HG02970 (cell line): ENCODE measurements around the gene SAMM50.
"Not testable (repeated sequence)": the region's sequence is repeated elsewhere in the genome, so short reads cannot be mapped to it uniquely, and the experiment has no call there.

ENCODE experiments used
- ATAC-seq: cut with Tn5 transposase; IDR thresholded peaks from one replicate; pipeline ENCODE4 v1.9.1; 2021; ENCODE audit warnings: mild to moderate bottlenecking, moderate library complexity, moderate number of reproducible peaks; ENCODE audit not compliant: unreplicated experiment, low FRiP score

SAMM50 gene

DNA sequence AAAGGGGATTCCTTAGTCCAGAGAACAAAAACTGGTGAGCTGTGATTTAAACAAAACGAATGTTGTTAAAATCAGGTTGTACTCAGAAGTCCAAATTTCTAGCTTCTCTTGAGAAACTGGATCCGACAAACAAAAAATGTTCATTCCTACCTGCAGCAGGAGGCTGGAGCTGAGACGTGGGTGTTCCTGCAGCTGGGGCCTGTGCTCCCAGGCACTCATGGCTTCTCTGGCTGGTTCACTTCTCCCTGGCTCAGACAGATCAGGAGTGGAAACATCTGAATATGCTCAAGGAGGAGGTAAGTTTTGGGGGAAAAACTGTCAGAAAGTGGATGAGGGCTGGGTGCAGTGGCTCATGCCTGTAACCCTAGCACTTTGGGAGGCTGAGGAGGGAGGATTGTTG, 44.1 kb downstream of the SAMM50 start:
- ATAC-seq, result no peak

DNA sequence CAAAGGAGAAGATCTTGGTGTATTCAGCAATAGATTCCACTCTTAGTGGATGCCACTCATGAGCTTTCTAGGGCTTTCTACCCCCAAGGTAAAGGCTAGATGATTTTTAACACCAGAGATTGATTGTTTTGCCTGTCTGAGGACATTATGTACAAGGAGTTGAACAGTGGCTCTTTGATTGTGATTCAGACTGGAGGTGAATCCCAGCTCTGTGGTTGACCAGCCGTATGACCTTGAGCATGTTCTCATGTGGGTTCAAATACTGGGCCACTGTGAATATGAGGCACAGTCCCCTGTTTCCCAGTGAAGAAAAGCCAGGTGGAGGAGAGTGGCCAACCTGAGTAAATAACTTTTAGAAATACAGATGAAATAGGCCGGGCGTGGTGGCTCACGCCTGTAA, 44.9 kb downstream of the SAMM50 start:
- ATAC-seq, result no peak

- ATAC-seq, result no peak
Observed at GRCh38 chr22:44001521-44001920, 46.3 kb downstream of the SAMM50 start.

GRCh38 chr22:44002324-44002723, 47.1 kb downstream of the SAMM50 start:
- no peak for ATAC-seq

- no peak for ATAC-seq
Observed at GRCh38 chr22:44002997-44003396, 47.8 kb downstream of the SAMM50 start.

- no peak for ATAC-seq
Observed at GRCh38 chr22:44003405-44004103, 48.3 kb downstream of the SAMM50 start.

DNA sequence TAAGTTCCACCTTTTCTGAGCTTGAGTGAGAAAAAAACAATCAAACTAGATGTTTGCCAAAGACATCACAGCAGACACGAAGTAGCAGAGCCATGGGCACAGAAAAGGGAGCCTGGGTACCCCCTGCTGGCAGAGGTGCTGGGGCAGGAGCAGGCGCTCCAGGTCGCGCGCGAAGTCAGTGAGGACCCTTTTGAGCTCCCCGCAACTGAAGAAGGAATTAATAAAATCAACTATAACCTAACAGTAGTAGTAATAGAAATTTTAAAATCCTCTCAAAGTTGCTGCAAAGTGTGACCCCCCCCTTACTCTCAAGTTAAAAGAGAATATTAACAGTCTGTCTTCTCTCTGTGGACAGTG, 48.8 kb downstream of the SAMM50 start:
- no peak for ATAC-seq

DNA sequence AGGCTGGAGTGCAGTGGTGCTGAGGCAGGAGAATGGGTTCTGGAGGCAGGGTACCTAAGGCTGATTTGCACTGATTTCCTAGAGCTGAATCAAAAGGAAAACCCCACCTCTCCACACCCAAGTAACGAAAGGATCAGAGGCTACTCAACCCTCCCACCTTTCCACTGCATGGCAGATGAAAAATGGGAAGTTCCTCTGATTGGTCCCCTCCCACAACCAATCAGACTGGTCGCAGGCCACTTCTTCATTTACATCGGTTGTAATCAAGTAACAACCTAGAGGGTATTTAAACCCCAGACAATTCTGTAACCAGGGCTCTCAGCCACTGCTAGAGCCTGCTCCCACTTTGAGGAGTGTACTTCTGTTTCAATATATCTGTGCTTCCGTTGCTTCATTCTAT, 50.3 kb downstream of the SAMM50 start:
- no peak for ATAC-seq

- ATAC-seq, result no peak
Observed at GRCh38 chr22:44012162-44012561, 56.9 kb downstream of the SAMM50 start.

GRCh38 chr22:44012591-44012990, 57.3 kb downstream of the SAMM50 start:
- no peak for ATAC-seq

GRCh38 chr22:44014241-44014640, 59.0 kb downstream of the SAMM50 start:
- ATAC-seq, result no peak

- ATAC-seq, result not testable (repeated sequence)
Observed at GRCh38 chr22:44016586-44016985, 61.3 kb downstream of the SAMM50 start.

DNA sequence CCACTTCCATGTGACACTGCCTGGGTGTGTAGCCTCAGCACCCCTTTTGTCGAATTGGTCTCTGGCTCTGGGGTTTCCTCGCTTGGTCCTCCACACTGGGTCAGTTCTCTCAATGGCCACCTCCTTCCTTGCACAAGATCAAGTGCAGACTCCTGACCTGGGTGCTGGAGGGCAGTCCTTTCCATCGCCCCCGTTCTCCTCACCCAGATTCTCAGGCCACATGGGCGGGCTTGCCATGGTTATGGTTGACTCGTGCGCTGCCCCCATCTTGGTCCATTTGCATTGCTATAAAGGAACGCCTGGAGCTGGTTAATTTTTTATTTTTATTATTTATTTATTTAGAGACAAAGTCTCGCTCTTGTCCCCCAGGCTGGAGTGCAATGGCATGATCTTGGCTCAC, 63.4 kb downstream of the SAMM50 start:
- no peak for ATAC-seq

DNA sequence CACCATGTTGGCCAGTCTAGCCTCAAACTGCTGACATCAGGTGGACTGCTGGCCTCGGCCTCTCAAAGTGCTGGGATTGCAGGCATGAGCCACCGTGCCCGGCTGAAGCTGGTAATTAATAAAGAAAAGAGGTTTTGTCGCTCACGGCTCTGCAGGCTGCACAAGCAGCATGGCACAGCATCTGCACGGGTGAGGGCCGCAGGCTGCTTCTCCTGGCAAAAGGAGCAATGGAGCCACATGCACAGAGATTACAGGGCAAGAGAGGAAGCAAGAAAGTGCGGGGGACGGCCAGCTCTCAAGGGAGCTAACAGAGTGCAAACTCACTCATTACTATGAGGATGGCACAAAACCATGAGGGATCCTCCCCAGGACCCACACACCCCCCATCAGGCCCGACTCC, 64.2 kb downstream of the SAMM50 start:
- ATAC-seq, result no peak

GRCh38 chr22:44019846-44020245, 64.6 kb downstream of the SAMM50 start:
- no peak for ATAC-seq

- ATAC-seq, result no peak
Observed at GRCh38 chr22:44020981-44021380, 65.7 kb downstream of the SAMM50 start.

GRCh38 chr22:44023404-44024287, 68.4 kb downstream of the SAMM50 start:
- ATAC-seq, result peak; percentile 29

DNA sequence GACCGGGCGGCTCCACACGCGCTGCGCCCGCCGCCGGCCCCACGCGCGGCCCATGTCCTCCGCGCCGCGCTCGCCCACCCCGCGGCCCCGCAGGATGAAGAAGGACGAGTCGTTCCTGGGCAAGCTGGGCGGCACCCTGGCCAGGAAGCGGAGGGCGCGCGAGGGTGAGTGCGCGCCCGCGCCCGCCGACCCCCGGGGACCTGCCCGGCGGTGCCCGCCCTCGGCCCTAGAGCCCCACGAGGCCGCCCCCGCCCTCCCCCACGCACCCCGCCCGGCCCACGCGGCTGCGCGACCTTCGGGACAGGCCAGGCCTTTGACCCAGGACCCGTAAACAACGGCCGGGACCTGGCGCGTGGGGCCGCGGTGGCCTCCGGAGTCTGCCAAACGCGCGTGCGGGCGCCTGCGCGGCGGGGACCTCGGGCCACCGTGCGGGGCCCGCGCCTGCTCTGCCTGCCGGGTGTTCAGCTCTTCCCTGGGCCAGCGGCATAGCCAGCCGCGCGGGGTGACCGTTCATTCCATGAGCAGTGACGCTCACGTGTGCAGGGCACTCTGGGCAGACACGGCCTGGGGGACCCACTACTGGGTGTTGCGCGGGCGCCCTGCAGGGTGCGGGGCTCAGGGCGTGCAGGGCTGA, 69.2 kb downstream of the SAMM50 start, which contains the start of gene PARVB:
PARVB (plus strand) TSS at position 15 of the 634 bp plus-strand sequence; CDS start at position 53, 38 bp downstream.
- peak; percentile 16 for ATAC-seq

GRCh38 chr22:44025171-44026065, 70.2 kb downstream of the SAMM50 start:
- ATAC-seq, result peak; percentile 40

GRCh38 chr22:44026066-44026629, 70.9 kb downstream of the SAMM50 start:
- no peak for ATAC-seq
